HG03066 (cell line): Measurements from ENCODE around the gene AGAP3.
A peak's percentile ranks its signal among the peaks of the same experiment; 100 is the strongest.
"Not testable (repeated sequence)": the region's sequence is repeated elsewhere in the genome, so short reads cannot be mapped to it uniquely, and the experiment has no call there.

Experiments used
- ATAC-seq: cut with Tn5 transposase; IDR thresholded peaks from one replicate; pipeline ENCODE4 v1.9.1; 2021; ENCODE audit warnings: low read depth; ENCODE audit not compliant: unreplicated experiment

Gene AGAP3

GRCh38 chr7:151085691-151086620 is at the start of gene AGAP3:
AGAP3 (plus strand) TSS chr7:151086475; CDS start chr7:151086742, 267 bp downstream.
- peak; percentile 45 for ATAC-seq

- ATAC-seq = peak; percentile 52
These were observed 47.1 kb upstream of the AGAP3 start for GRCh38 chr7:151038951-151039849.

GRCh38 chr7:151039850-151040548 is 46.3 kb upstream of the AGAP3 start:
- ATAC-seq = no peak

- no peak for ATAC-seq
These were observed 45.5 kb upstream of the AGAP3 start for GRCh38 chr7:151040616-151041375.

GRCh38 chr7:151043449-151043848 is 42.8 kb upstream of the AGAP3 start:
- not testable (repeated sequence) for ATAC-seq

GRCh38 chr7:151043959-151044358 is 42.3 kb upstream of the AGAP3 start:
- ATAC-seq = no peak

- ATAC-seq = no peak
These were observed 41.0 kb upstream of the AGAP3 start for GRCh38 chr7:151045262-151045661.

GRCh38 chr7:151045967-151046366 is 40.3 kb upstream of the AGAP3 start:
- ATAC-seq = no peak

GRCh38 chr7:151046603-151047573 is 39.4 kb upstream of the AGAP3 start:
- ATAC-seq = no peak

GRCh38 chr7:151047976-151048815 is 38.1 kb upstream of the AGAP3 start, which contains the start of gene ASIC3:
ASIC3 (plus strand) TSS chr7:151048531; CDS start chr7:151048886, 355 bp downstream.
- ATAC-seq = no peak

GRCh38 chr7:151048911-151049463 is 37.3 kb upstream of the AGAP3 start:
- ATAC-seq = no peak

- no peak for ATAC-seq
These were observed 35.2 kb upstream of the AGAP3 start for GRCh38 chr7:151051108-151051507.

- no peak for ATAC-seq
These were observed 33.2 kb upstream of the AGAP3 start for GRCh38 chr7:151053096-151053495.

- ATAC-seq = no peak
These were observed 32.5 kb upstream of the AGAP3 start for GRCh38 chr7:151053751-151054150.

GRCh38 chr7:151056283-151056665 is 30.0 kb upstream of the AGAP3 start:
- ATAC-seq = no peak

GRCh38 chr7:151056666-151057505 is 29.4 kb upstream of the AGAP3 start:
- ATAC-seq = no peak
